SK-N-SH (cell line): ENCODE data around the gene PKNOX2. TPM values are rescaled to one million over a fixed set of nuclear protein-coding genes. Genes with fewer than 3 reads are reported as not detected.
A peak's percentile ranks its signal among the peaks of the same experiment; 100 is the strongest.

ENCODE experiments used
- CTCF ChIA-PET: fragments of 300-600, 350-600 bp; formaldehyde crosslinking; extraction: SDS; loops from one replicate; lab custom pipeline; 2021; lab: Yijun Ruan, JAX
- POLR2A ChIA-PET: fragments of 350-600 bp; sonication (Branson Sonifier 250); formaldehyde crosslinking; extraction: SDS; loops from one replicate; lab custom pipeline; 2020; ENCODE audit warnings: antibody characterized with exemption, inconsistent platforms; lab: Yijun Ruan, JAX
- DNase-seq: peaks from one replicate; pipeline ENCODE4 v3.0.0; 2012
- H2AFZ ChIP-seq: fragments of 200-600 bp; sonication (generic); 2 replicates; pipeline ENCODE4 v1.8.1; 2016; ENCODE audit warnings: antibody characterized with exemption, mild to moderate bottlenecking, low read depth
- H3F3A ChIP-seq: fragments of 200-600 bp; sonication (generic); replicated peaks from 2 replicates; pipeline ENCODE3; 2016; ENCODE audit warnings: antibody characterized with exemption, mild to moderate bottlenecking; ENCODE audit not compliant: insufficient read depth
- H3K27ac ChIP-seq, 2 experiments: fragments of 200-500 bp in 1 of 2; fragments of 200-600 bp in 1 of 2; sonication (Bioruptor generic) in 1 of 2; sonication (generic), shearing (Covaris generic) in 1 of 2; 2 replicates each; pipeline versions ENCODE4 v1.5.1 to v1.6.1; 2014 to 2016; ENCODE audit warnings: low read depth in 2 of 2, inconsistent platforms in 1 of 2, low read length in 1 of 2, mild to moderate bottlenecking in 1 of 2, mixed read lengths in 1 of 2
- H3K27me3 ChIP-seq: fragments of 200-600 bp; sonication (generic), shearing (Covaris generic); 2 replicates; pipeline ENCODE4 v1.6.1; 2016; ENCODE audit warnings: mixed run types; ENCODE audit not compliant: insufficient read depth
- H3K36me3 ChIP-seq, 2 experiments: fragments of 200-500 bp in 1 of 2; fragments of 200-600 bp in 1 of 2; sonication (Bioruptor generic) in 1 of 2; sonication (generic) in 1 of 2; replicated peaks in 1 of 2; 2 replicates each; pipeline versions ENCODE3 to v1.5.1; 2014 to 2016; ENCODE audit warnings: low read length in 1 of 2, mild to moderate bottlenecking in 1 of 2; ENCODE audit not compliant: insufficient read depth in 2 of 2, control insufficient read depth in 1 of 2
- H3K4me1 ChIP-seq, 2 experiments: fragments of 200-500 bp in 1 of 2; fragments of 200-600 bp in 1 of 2; sonication (Bioruptor generic) in 1 of 2; sonication (generic), shearing (Covaris generic) in 1 of 2; 2 replicates each; pipeline versions ENCODE4 v1.5.1 to v1.6.1; 2014 to 2016; ENCODE audit warnings: low read depth in 1 of 2, low read length in 1 of 2, mixed run types in 1 of 2; ENCODE audit not compliant: insufficient read depth in 2 of 2, control insufficient read depth in 1 of 2
- H3K4me2 ChIP-seq: fragments of 200-600 bp; sonication (generic), shearing (Covaris generic); 2 replicates; pipeline ENCODE4 v1.6.1; 2017; ENCODE audit warnings: mixed run types
- H3K4me3 ChIP-seq, 2 experiments: fragments of 200-500 bp in 1 of 2; fragments of 200-600 bp in 1 of 2; sonication (Bioruptor generic) in 1 of 2; sonication (generic), shearing (Covaris generic) in 1 of 2; 2 replicates each; pipeline versions ENCODE4 v1.5.1 to v1.8.1; 2014 to 2016; ENCODE audit warnings: low read depth in 2 of 2, inconsistent platforms in 1 of 2, low read length in 1 of 2, mild to moderate bottlenecking in 1 of 2, mixed read lengths in 1 of 2, moderate library complexity in 1 of 2
- H3K79me2 ChIP-seq: fragments of 200-600 bp; sonication (generic); 2 replicates; pipeline ENCODE4 v1.8.1; 2017; ENCODE audit warnings: mild to moderate bottlenecking; ENCODE audit not compliant: insufficient read depth
- H3K9ac ChIP-seq: fragments of 200-600 bp; sonication (generic); 2 replicates; pipeline ENCODE4 v1.6.1; 2017; ENCODE audit warnings: mixed run types
- H3K9me2 ChIP-seq: fragments of 200-600 bp; sonication (generic); 2 replicates; pipeline ENCODE4 v1.6.1; 2017; ENCODE audit warnings: mixed run types
- H3K9me3 ChIP-seq: fragments of 200-600 bp; sonication (generic); 2 replicates; pipeline ENCODE4 v1.6.1; 2017; ENCODE audit warnings: mixed run types, mild to moderate bottlenecking, moderate library complexity
- H4K20me1 ChIP-seq: fragments of 200-600 bp; sonication (generic); 2 replicates; pipeline ENCODE4 v1.6.1; 2017; ENCODE audit warnings: mild to moderate bottlenecking, mixed run types; ENCODE audit not compliant: insufficient read depth
- CTCF ChIP-seq: fragments of 200-600 bp; sonication (generic); IDR thresholded peaks from 2 replicates; pipeline ENCODE4 v1.6.1; 2017; ENCODE audit warnings: antibody characterized with exemption, mild to moderate bottlenecking, moderate library complexity
- EP300 ChIP-seq, 2 experiments: IDR thresholded peaks; 2 replicates each; pipeline versions ENCODE4 v1.4.0 to v1.6.1; 2012; ENCODE audit warnings: borderline replicate concordance in 1 of 2, low read depth in 1 of 2, low read length in 1 of 2
- EZH2phosphoT487 ChIP-seq: fragments of 200-600 bp; sonication (generic); IDR thresholded peaks from 2 replicates; pipeline ENCODE4 v1.6.1; 2017; ENCODE audit warnings: low read depth, mixed run types, mild to moderate bottlenecking, antibody characterized with exemption, moderate library complexity, borderline replicate concordance
- FOSL2 ChIP-seq: IDR thresholded peaks from 2 replicates; pipeline ENCODE4 v1.4.0; 2012; ENCODE audit warnings: low read depth, mild to moderate bottlenecking, moderate library complexity, borderline replicate concordance
- FOXM1 ChIP-seq: IDR thresholded peaks from 2 replicates; pipeline ENCODE4 v1.4.0; 2012; ENCODE audit warnings: low read depth, mild to moderate bottlenecking
- GABPA ChIP-seq: IDR thresholded peaks from 2 replicates; pipeline ENCODE4 v1.4.0; 2012; ENCODE audit warnings: low read depth, mild to moderate bottlenecking
- JUND ChIP-seq: IDR thresholded peaks from 2 replicates; pipeline ENCODE4 v1.4.0; 2012
- MEF2A ChIP-seq: IDR thresholded peaks from 2 replicates; pipeline ENCODE4 v1.4.0; 2012; ENCODE audit warnings: low read depth, borderline replicate concordance
- MXI1 ChIP-seq: IDR thresholded peaks from 2 replicates; pipeline ENCODE4 v1.6.1; 2012; ENCODE audit warnings: mild to moderate bottlenecking, low read depth, low read length, improper control_type of control experiment
- NFIC ChIP-seq: IDR thresholded peaks from 2 replicates; pipeline ENCODE4 v1.4.0; 2012; ENCODE audit warnings: borderline replicate concordance
- NRF1 ChIP-seq: IDR thresholded peaks from 2 replicates; pipeline ENCODE4 v1.6.1; 2012; ENCODE audit warnings: low read depth, mild to moderate bottlenecking, low read length
- PBX3 ChIP-seq: IDR thresholded peaks from 2 replicates; pipeline ENCODE4; 2012
- RAD21 ChIP-seq: IDR thresholded peaks from 2 replicates; pipeline ENCODE4 v1.6.1; 2012; ENCODE audit warnings: mild to moderate bottlenecking, low read length
- RXRA ChIP-seq: IDR thresholded peaks from 2 replicates; pipeline ENCODE4 v1.4.0; 2012; ENCODE audit warnings: low read depth, mild to moderate bottlenecking, borderline replicate concordance
- TAF1 ChIP-seq: IDR thresholded peaks from 2 replicates; pipeline ENCODE4 v1.6.1; 2012; ENCODE audit warnings: low read depth, mild to moderate bottlenecking, low read length, moderate library complexity, borderline replicate concordance
- TEAD4 ChIP-seq: IDR thresholded peaks from 2 replicates; pipeline ENCODE4 v1.4.0; 2012; ENCODE audit warnings: mild to moderate bottlenecking, borderline replicate concordance; ENCODE audit not compliant: insufficient read depth
- USF2 ChIP-seq: fragments of 150-350 bp; IDR thresholded peaks from 2 replicates; pipeline ENCODE4 v1.6.1; 2017; ENCODE audit warnings: antibody characterized with exemption, low read length, low read depth, borderline replicate concordance
- YY1 ChIP-seq: IDR thresholded peaks from 2 replicates; pipeline ENCODE4 v1.4.0; 2012; ENCODE audit warnings: low read depth, mild to moderate bottlenecking
- WGBS: methylation state at CpG from one replicate; pipeline ENCODE4 v1.1.6; 2017; ENCODE audit warnings: low lambda C conversion rate; 5-methylcytosine and 5-hydroxymethylcytosine counted together
- polyA plus RNA-seq, 3 experiments: library from polyadenylated mRNA; depleted of rRNA; stranded (reverse); fragments of >200 nt; gene quantifications; 2 replicates each; pipeline ENCODE4 v1.2.3, GENCODE V29; 2012

PKNOX2 gene
- polyA plus RNA-seq, 1 of the 3 experiments (the other 2 are of a cell fraction), result 0.02 TPM

GRCh38 chr11:125364121-125364826, 199.7 kb downstream of the PKNOX2 start:
- Histone ChIP-seq H2AFZ (peak overlapping the region; percentile 46; the same call in 1 of the 2 replicates), H3K9me2 (no peaks in the 10 kb centered on the region), H3K36me3 (no peaks in the 10 kb centered on the region), H3K27me3 (no peaks in the 10 kb centered on the region), H3K27ac (no peak overlapping the region), H3K4me2 (peak overlapping the region; percentile 52; the same call in 1 of the 2 replicates), H3K9me3 (no peaks in the 10 kb centered on the region), H4K20me1 (no peaks in the 10 kb centered on the region), H3F3A (no peaks in the 10 kb centered on the region), H3K9ac (no peak overlapping the region), H3K4me3 (no peak overlapping the region), H3K4me1 (0 out of 4 replicates have a peak, but pooled peaks cover 0 to 6% of the 10 kb centered on the region in 2 experiments), H3K79me2 (no peaks in the 10 kb centered on the region)
- POLR2A ChIA-PET, result no interaction called here
- TF ChIP-seq CTCF (peak; percentile 14; the same call in 1 of the 2 replicates), MEF2A (no peak)
- no peak for DNase-seq
- CTCF ChIA-PET, result interaction anchor here (1.0 to 13.9 kb wide), 9 partner anchors 10 to 273 kb away, joined by 3 to 103 read pairs (median 5); no protein-coding TSS in a partner anchor
- WGBS, result 58% methylated on average over 11 of the region's 11 CpGs

- Histone ChIP-seq H3K36me3 (no peaks in the 10 kb centered on the region), H4K20me1 (no peaks in the 10 kb centered on the region), H3K9me2 (no peaks in the 10 kb centered on the region), H3K4me2 (no peak overlapping the region), H3F3A (no peaks in the 10 kb centered on the region), H2AFZ (no peak overlapping the region), H3K4me1 (peaks cover 6% of the 10 kb centered on the region in 2 experiments; a peak in 1 of 4 replicates), H3K79me2 (no peaks in the 10 kb centered on the region), H3K4me3 (no peak overlapping the region), H3K27ac (no peak overlapping the region), H3K27me3 (no peaks in the 10 kb centered on the region), H3K9me3 (no peaks in the 10 kb centered on the region), H3K9ac (no peak overlapping the region)
- no peak for DNase-seq
- ChIA-PET CTCF (interaction anchor here (0.5 to 13.9 kb wide), 5 partner anchors 12 to 532 kb away, joined by 3 to 103 read pairs (median 3); no protein-coding TSS in a partner anchor), POLR2A (no interaction called here)
- 40% methylated on average over 7 of the region's 7 CpGs for WGBS
- TF ChIP-seq MXI1, result no peak
- TF ChIP-seq NRF1, result no peak
- no peak for TF ChIP-seq RAD21
- no peak for TF ChIP-seq YY1
- no peak for TF ChIP-seq PBX3
- TF ChIP-seq TAF1, result no peak
- TF ChIP-seq NFIC, result no peak
- TF ChIP-seq EP300 (IDR thresholded peaks at IDR 0.05; ENCODE audit: borderline replicate concordance in 1 of 2, low read depth in 1 of 2, low read length in 1 of 2), result no peak
- no peak for TF ChIP-seq FOSL2
- no peak for TF ChIP-seq FOXM1
- TF ChIP-seq EZH2phosphoT487, result no peak
- no peak for TF ChIP-seq USF2
- TF ChIP-seq TEAD4, result no peak
- no peak for TF ChIP-seq RXRA
- no peak for TF ChIP-seq MEF2A
- no peak for TF ChIP-seq CTCF
- TF ChIP-seq JUND, result no peak
- no peak for TF ChIP-seq GABPA
Observed at GRCh38 chr11:125365196-125365931, 200.8 kb downstream of the PKNOX2 start.
